ENCODE measurements around the gene KIF25. TPM values are rescaled to one million over a fixed set of nuclear protein-coding genes. Genes with fewer than 3 reads are reported as not detected.

The KIF25 gene
- total RNA-seq, 2 experiments from 2014 or later = not detected

- peaks cover 13% of the 10 kb centered on the region for H3K27me3 Mint-ChIP-seq
- DNase-seq = no peak
- H3K4me3 Mint-ChIP-seq = no peak overlapping the region
- H3K9me3 Mint-ChIP-seq = peaks cover 18% of the 10 kb centered on the region
- no peak overlapping the region for H3K27ac Mint-ChIP-seq
- H3K4me1 Mint-ChIP-seq = no peaks in the 10 kb centered on the region
- no peaks in the 10 kb centered on the region for H3K36me3 Mint-ChIP-seq
Measured at GRCh38 chr6:168015482-168016175, 18.2 kb downstream of the KIF25 start.

GRCh38 chr6:168016176-168016620 lies 18.7 kb downstream of the KIF25 start:
- H3K4me3 Mint-ChIP-seq = no peak overlapping the region
- no peak for DNase-seq
- H3K27ac Mint-ChIP-seq = no peak overlapping the region
- H3K9me3 Mint-ChIP-seq = peaks cover 13% of the 10 kb centered on the region
- H3K4me1 Mint-ChIP-seq = no peaks in the 10 kb centered on the region
- H3K27me3 Mint-ChIP-seq = peaks cover 13% of the 10 kb centered on the region
- H3K36me3 Mint-ChIP-seq = no peaks in the 10 kb centered on the region

- H3K4me3 Mint-ChIP-seq = no peak overlapping the region
- no peak overlapping the region for H3K27ac Mint-ChIP-seq
- peaks cover 7% of the 10 kb centered on the region for H3K9me3 Mint-ChIP-seq
- no peaks in the 10 kb centered on the region for H3K36me3 Mint-ChIP-seq
- no peaks in the 10 kb centered on the region for H3K4me1 Mint-ChIP-seq
- no peak for DNase-seq
- peaks cover 13% of the 10 kb centered on the region for H3K27me3 Mint-ChIP-seq
Measured at GRCh38 chr6:168016721-168017525, 19.5 kb downstream of the KIF25 start.

GRCh38 chr6:168017629-168018028 lies 20.2 kb downstream of the KIF25 start:
- H3K9me3 Mint-ChIP-seq = peaks cover 2% of the 10 kb centered on the region
- no peaks in the 10 kb centered on the region for H3K4me1 Mint-ChIP-seq
- H3K27me3 Mint-ChIP-seq = peaks cover 13% of the 10 kb centered on the region
- H3K27ac Mint-ChIP-seq = no peak overlapping the region
- no peaks in the 10 kb centered on the region for H3K36me3 Mint-ChIP-seq
- no peak for DNase-seq
- H3K4me3 Mint-ChIP-seq = no peak overlapping the region

GRCh38 chr6:168018664-168019063 lies 21.2 kb downstream of the KIF25 start:
- Mint-ChIP-seq H3K27ac (no peak overlapping the region), H3K4me3 (no peak overlapping the region), H3K36me3 (no peaks in the 10 kb centered on the region), H3K4me1 (no peaks in the 10 kb centered on the region), H3K27me3 (peaks cover 13% of the 10 kb centered on the region), H3K9me3 (peaks cover 1% of the 10 kb centered on the region)
- DNase-seq = no peak

GRCh38 chr6:168020242-168020641 lies 22.8 kb downstream of the KIF25 start:
- Mint-ChIP-seq H3K4me1 (no peaks in the 10 kb centered on the region), H3K27ac (no peak overlapping the region), H3K36me3 (no peaks in the 10 kb centered on the region), H3K27me3 (peaks cover 13% of the 10 kb centered on the region), H3K9me3 (no peaks in the 10 kb centered on the region), H3K4me3 (no peak overlapping the region)
- DNase-seq = no peak

- Mint-ChIP-seq H3K9me3 (no peaks in the 10 kb centered on the region), H3K4me1 (no peaks in the 10 kb centered on the region), H3K36me3 (no peaks in the 10 kb centered on the region), H3K4me3 (no peak overlapping the region), H3K27me3 (peaks cover 8% of the 10 kb centered on the region), H3K27ac (no peak overlapping the region)
- DNase-seq = no peak
Measured at GRCh38 chr6:168021581-168021980, 24.1 kb downstream of the KIF25 start.

GRCh38 chr6:168022488-168023321 lies 25.2 kb downstream of the KIF25 start:
- H3K4me1 Mint-ChIP-seq = no peaks in the 10 kb centered on the region
- no peak for DNase-seq
- H3K27me3 Mint-ChIP-seq = peaks cover 8% of the 10 kb centered on the region
- H3K9me3 Mint-ChIP-seq = no peaks in the 10 kb centered on the region
- H3K4me3 Mint-ChIP-seq = no peak overlapping the region
- H3K27ac Mint-ChIP-seq = no peak overlapping the region
- H3K36me3 Mint-ChIP-seq = no peaks in the 10 kb centered on the region

GRCh38 chr6:168024951-168025510 lies 27.6 kb downstream of the KIF25 start:
- no peak for DNase-seq
- Mint-ChIP-seq H3K36me3 (no peaks in the 10 kb centered on the region), H3K4me1 (no peaks in the 10 kb centered on the region), H3K9me3 (no peaks in the 10 kb centered on the region), H3K27ac (no peak overlapping the region), H3K4me3 (no peak overlapping the region), H3K27me3 (peaks cover 3% of the 10 kb centered on the region)

GRCh38 chr6:168025831-168026710 lies 28.6 kb downstream of the KIF25 start:
- no peak for DNase-seq
- no peak overlapping the region for H3K4me3 Mint-ChIP-seq

GRCh38 chr6:168026925-168027324 lies 29.5 kb downstream of the KIF25 start:
- H3K4me3 Mint-ChIP-seq = no peak overlapping the region
- no peaks in the 10 kb centered on the region for H3K36me3 Mint-ChIP-seq
- H3K4me1 Mint-ChIP-seq = no peaks in the 10 kb centered on the region
- H3K27me3 Mint-ChIP-seq = peaks cover 12% of the 10 kb centered on the region
- H3K27ac Mint-ChIP-seq = no peak overlapping the region
- no peaks in the 10 kb centered on the region for H3K9me3 Mint-ChIP-seq
- DNase-seq = no peak

More at GRCh38 chr6:168025831-168026710, 28.6 kb downstream of the KIF25 start:
- H3K36me3 Mint-ChIP-seq = no peaks in the 10 kb centered on the region
- H3K27me3 Mint-ChIP-seq = peaks cover 5% of the 10 kb centered on the region
- no peaks in the 10 kb centered on the region for H3K9me3 Mint-ChIP-seq
- H3K4me1 Mint-ChIP-seq = no peaks in the 10 kb centered on the region
- H3K27ac Mint-ChIP-seq = no peak overlapping the region

- Mint-ChIP-seq H3K9me3 (no peaks in the 10 kb centered on the region), H3K27ac (no peak overlapping the region), H3K27me3 (peaks cover 15% of the 10 kb centered on the region), H3K36me3 (no peaks in the 10 kb centered on the region), H3K4me1 (no peaks in the 10 kb centered on the region), H3K4me3 (no peak overlapping the region)
- no peak for DNase-seq
Measured at GRCh38 chr6:168027521-168027920, 30.1 kb downstream of the KIF25 start.

GRCh38 chr6:168028181-168028580 lies 30.7 kb downstream of the KIF25 start:
- H3K36me3 Mint-ChIP-seq = no peaks in the 10 kb centered on the region
- H3K4me3 Mint-ChIP-seq = no peak overlapping the region
- H3K9me3 Mint-ChIP-seq = no peaks in the 10 kb centered on the region
- DNase-seq = no peak
- no peak overlapping the region for H3K27ac Mint-ChIP-seq
- peaks cover 17% of the 10 kb centered on the region for H3K27me3 Mint-ChIP-seq
- H3K4me1 Mint-ChIP-seq = no peaks in the 10 kb centered on the region

Measured in activated naive CD8-positive, alpha-beta T cell treated with anti-CD3 and anti-CD28 coated beads for 36 hours (primary cell).